Measurements from ENCODE around the gene MAST4. TPM values are rescaled to one million over a fixed set of nuclear protein-coding genes. Genes with fewer than 3 reads are reported as not detected.
"Not testable (repeated sequence)": the region's sequence is repeated elsewhere in the genome, so short reads cannot be mapped to it uniquely, and the experiment has no call there.

The MAST4 gene
- total RNA-seq, 4 donors from 2014 or later: 8.2 to 203 (median 35.5) TPM

DNA sequence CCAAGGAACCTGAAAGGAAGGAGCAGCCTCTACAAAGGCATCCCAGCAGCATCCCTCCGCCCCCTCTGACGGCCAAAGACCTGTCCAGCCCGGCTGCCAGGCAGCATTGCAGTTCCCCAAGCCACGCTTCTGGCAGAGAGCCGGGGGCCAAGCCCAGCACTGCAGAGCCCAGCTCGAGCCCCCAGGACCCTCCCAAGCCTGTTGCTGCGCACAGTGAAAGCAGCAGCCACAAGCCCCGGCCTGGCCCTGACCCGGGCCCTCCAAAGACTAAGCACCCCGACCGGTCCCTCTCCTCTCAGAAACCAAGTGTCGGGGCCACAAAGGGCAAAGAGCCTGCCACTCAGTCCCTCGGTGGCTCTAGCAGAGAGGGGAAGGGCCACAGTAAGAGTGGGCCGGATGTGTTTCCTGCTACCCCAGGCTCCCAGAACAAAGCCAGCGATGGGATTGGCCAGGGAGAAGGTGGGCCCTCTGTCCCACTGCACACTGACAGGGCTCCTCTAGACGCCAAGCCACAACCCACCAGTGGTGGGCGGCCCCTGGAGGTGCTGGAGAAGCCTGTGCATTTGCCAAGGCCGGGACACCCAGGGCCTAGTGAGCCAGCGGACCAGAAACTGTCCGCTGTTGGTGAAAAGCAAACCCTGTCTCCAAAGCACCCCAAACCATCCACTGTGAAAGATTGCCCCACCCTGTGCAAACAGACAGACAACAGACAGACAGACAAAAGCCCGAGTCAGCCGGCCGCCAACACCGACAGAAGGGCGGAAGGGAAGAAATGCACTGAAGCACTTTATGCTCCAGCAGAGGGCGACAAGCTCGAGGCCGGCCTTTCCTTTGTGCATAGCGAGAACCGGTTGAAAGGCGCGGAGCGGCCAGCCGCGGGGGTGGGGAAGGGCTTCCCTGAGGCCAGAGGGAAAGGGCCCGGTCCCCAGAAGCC, 569.6 kb downstream of the MAST4 start:
- peak overlapping the region; percentile 54 to 59 for H3K27ac ChIP-seq
- no peak for TF ChIP-seq POLR2A (IDR thresholded peaks at IDR 0.05)
- TF ChIP-seq, protein P1, sequence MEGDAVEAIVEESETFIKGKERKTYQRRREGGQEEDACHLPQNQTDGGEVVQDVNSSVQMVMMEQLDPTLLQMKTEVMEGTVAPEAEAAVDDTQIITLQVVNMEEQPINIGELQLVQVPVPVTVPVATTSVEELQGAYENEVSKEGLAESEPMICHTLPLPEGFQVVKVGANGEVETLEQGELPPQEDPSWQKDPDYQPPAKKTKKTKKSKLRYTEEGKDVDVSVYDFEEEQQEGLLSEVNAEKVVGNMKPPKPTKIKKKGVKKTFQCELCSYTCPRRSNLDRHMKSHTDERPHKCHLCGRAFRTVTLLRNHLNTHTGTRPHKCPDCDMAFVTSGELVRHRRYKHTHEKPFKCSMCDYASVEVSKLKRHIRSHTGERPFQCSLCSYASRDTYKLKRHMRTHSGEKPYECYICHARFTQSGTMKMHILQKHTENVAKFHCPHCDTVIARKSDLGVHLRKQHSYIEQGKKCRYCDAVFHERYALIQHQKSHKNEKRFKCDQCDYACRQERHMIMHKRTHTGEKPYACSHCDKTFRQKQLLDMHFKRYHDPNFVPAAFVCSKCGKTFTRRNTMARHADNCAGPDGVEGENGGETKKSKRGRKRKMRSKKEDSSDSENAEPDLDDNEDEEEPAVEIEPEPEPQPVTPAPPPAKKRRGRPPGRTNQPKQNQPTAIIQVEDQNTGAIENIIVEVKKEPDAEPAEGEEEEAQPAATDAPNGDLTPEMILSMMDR (IDR thresholded peaks at IDR 0.05): peak; percentile 36 to 65 (median 54)
- no peaks in the 10 kb centered on the region for H3K4me1 ChIP-seq
- no peak overlapping the region for H3K4me3 ChIP-seq
- intact Hi-C loops (cut with DNase I; ENCODE audit: low total_unique reads): no loop called here
- DNase-seq: peak; percentile 74 to 76
- H3K9me3 ChIP-seq: no peaks in the 10 kb centered on the region
- no peaks in the 10 kb centered on the region for H3K36me3 ChIP-seq
- no peaks in the 10 kb centered on the region for H3K27me3 ChIP-seq

DNA sequence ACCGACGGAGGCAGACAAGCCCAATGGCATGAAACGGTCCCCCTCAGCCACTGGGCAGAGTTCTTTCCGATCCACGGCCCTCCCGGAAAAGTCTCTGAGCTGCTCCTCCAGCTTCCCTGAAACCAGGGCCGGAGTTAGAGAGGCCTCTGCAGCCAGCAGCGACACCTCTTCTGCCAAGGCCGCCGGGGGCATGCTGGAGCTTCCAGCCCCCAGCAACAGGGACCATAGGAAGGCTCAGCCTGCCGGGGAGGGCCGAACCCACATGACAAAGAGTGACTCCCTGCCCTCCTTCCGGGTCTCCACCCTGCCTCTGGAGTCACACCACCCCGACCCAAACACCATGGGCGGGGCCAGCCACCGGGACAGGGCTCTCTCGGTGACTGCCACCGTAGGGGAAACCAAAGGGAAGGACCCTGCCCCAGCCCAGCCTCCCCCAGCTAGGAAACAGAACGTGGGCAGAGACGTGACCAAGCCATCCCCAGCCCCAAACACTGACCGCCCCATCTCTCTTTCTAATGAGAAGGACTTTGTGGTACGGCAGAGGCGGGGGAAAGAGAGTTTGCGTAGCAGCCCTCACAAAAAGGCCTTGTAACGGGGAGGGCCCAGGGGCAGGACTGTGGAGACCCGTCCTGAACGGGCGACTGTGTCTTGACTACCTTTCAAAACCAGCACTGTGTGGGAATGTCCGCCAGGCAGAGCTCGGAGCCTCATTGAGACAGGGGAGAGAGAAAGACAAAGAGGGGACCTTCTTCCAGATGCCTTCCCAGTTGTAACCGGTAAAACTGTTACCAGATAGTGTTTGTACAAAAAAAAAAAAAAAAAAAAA, 570.5 kb downstream of the MAST4 start:
- H3K27ac ChIP-seq: peak overlapping the region; percentile 54 to 59
- no peaks in the 10 kb centered on the region for H3K4me1 ChIP-seq
- no peaks in the 10 kb centered on the region for H3K36me3 ChIP-seq
- TF ChIP-seq, protein P1 (IDR thresholded peaks at IDR 0.05): no peak
- no peak for TF ChIP-seq POLR2A (IDR thresholded peaks at IDR 0.05)
- intact Hi-C loops (cut with DNase I; ENCODE audit: low total_unique reads): no loop called here
- no peak for DNase-seq
- H3K4me3 ChIP-seq: no peak overlapping the region
- no peaks in the 10 kb centered on the region for H3K9me3 ChIP-seq
- H3K27me3 ChIP-seq: no peaks in the 10 kb centered on the region

DNA sequence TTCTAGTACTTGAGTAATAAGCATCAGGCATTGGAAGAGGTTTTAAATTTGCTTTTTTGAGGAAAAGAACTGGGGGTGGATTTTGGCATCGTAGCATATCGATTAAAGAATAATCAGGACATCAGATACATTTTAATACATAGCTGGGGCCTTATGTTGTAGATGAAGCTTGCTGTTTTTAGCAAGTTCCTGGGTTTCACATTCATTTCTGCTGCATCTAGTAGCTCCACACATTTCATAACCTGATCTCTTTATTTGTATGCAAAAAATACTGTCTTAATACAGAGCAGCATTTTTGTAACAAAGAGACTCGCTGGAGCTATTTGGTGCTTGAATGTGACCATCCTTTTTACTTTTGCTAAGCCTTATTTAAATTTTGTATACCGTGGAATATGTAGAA, 571.9 kb downstream of the MAST4 start:
- no peaks in the 10 kb centered on the region for H3K27me3 ChIP-seq
- TF ChIP-seq POLR2A (IDR thresholded peaks at IDR 0.05): no peak
- TF ChIP-seq, protein P1 (IDR thresholded peaks at IDR 0.05): no peak
- no peaks in the 10 kb centered on the region for H3K9me3 ChIP-seq
- no peaks in the 10 kb centered on the region for H3K36me3 ChIP-seq
- no peak for DNase-seq
- H3K4me3 ChIP-seq: no peak overlapping the region
- H3K4me1 ChIP-seq: no peaks in the 10 kb centered on the region
- intact Hi-C loops (cut with DNase I; ENCODE audit: low total_unique reads): no loop called here
- peak overlapping the region in 1 of 2 donors; percentile 16 for H3K27ac ChIP-seq

DNA sequence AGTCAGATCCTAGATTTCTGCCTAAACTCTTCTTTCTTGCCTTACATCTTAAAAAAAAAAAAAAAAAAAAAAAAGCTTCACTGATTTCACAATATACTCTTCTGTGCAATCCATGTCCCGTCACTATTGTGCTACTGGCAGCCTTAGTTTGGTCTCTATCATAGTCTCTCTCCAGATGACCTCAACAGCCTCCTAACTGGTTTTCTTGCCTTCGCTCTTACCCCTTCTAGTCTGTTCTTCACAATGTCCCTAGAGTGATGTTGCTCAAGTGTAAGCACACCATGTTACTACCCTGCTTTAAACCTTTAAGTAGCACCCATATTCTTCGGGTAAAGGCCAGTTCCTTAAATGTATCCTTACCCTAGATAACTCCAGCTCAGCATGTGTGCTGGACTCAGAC, 574.6 kb downstream of the MAST4 start:
- Histone ChIP-seq H3K27me3 (no peaks in the 10 kb centered on the region), H3K4me3 (no peak overlapping the region), H3K9me3 (no peaks in the 10 kb centered on the region), H3K4me1 (no peaks in the 10 kb centered on the region), H3K36me3 (no peaks in the 10 kb centered on the region), H3K27ac (no peak overlapping the region)
- no peak for TF ChIP-seq POLR2A (IDR thresholded peaks at IDR 0.05)
- TF ChIP-seq, protein P1 (IDR thresholded peaks at IDR 0.05): no peak
- DNase-seq: no peak
- intact Hi-C loops (cut with DNase I; ENCODE audit: low total_unique reads): no loop called here

DNA sequence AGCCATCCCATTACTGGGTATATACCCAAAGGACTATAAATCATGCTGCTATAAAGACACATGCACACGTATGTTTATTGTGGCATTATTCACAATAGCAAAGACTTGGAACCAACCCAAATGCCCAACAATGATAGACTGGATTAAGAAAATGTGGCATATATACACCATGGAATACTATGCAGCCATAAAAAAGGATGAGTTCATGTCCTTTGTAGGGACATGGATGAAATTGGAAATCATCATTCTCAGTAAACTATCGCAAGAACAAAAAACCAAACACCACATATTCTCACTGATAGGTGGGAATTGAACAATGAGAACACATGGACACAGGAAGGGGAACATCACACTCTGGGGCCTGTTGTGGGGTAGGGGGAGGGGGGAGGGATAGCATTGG, 577.2 kb downstream of the MAST4 start:
- H3K4me1 ChIP-seq; H3K36me3 ChIP-seq; DNase-seq; H3K9me3 ChIP-seq; H3K27ac ChIP-seq; H3K4me3 ChIP-seq; intact Hi-C loops (cut with DNase I; ENCODE audit: low total_unique reads); H3K27me3 ChIP-seq: not testable (repeated sequence)

All from uterus (tissue), 4 donors.